ENCODE results near the gene MSL2.
"Not testable (repeated sequence)": the region's sequence is repeated elsewhere in the genome, so short reads cannot be mapped to it uniquely, and the experiment has no call there.

The MSL2 gene

DNA sequence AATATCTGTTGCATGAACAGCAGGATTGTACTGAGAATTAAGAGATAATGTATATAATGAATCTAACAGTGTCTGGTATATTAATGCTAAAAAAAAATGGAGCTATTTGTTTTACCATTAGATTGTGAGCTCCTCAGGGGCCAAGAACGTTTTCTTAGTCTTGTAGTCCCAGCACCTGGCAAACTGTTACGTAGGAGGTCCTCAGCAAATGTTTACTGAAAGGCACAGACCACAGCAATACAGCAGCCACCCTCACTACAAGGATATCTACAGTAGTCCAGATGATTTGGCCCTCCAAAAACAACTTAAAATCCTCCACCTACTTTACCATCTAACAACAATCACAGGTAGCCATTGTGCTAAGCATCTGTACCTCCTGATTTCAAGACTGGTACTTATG, 59.7 kb downstream of the MSL2 start:
- ATAC-seq = no peak
- peaks cover 4% of the 10 kb centered on the region for H3K36me3 Mint-ChIP-seq
- no peaks in the 10 kb centered on the region for H3K9me3 Mint-ChIP-seq
- DNase-seq (ENCODE audit: low spot score in 2 of 2) = no peak
- H3K27ac Mint-ChIP-seq = no peak overlapping the region
- no peak overlapping the region for H3K4me3 Mint-ChIP-seq
- H3K4me1 Mint-ChIP-seq = peaks cover 13% of the 10 kb centered on the region

GRCh38 chr3:136135039-136135802, 60.9 kb downstream of the MSL2 start:
- H3K9me3 Mint-ChIP-seq = no peaks in the 10 kb centered on the region
- H3K4me1 Mint-ChIP-seq = peaks cover 6% of the 10 kb centered on the region
- H3K4me3 Mint-ChIP-seq = no peak overlapping the region
- DNase-seq (ENCODE audit: low spot score in 2 of 2) (no peak), ATAC-seq (no peak)
- peaks cover 4% of the 10 kb centered on the region for H3K36me3 Mint-ChIP-seq
- no peak overlapping the region for H3K27ac Mint-ChIP-seq

DNA sequence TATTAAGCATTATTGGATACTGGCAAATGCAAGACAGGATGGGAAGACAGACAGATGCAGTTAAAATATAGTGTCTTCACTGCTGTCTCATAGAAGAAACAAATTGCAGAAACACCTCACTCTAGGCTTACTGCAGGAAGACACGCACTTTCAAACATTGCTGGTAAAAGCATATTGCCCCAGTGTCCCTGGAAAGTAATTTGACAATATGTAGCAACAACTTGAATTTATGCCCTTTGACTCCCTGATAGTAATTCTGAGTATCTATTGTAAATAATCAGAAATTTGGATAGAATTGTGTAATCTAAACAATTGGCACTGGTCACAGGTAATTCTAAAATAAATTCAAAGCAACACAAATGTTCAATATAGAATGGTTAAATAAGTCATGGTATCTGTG, 62.0 kb downstream of the MSL2 start:
- H3K27ac Mint-ChIP-seq = no peak overlapping the region
- H3K9me3 Mint-ChIP-seq = no peaks in the 10 kb centered on the region
- no peak for ATAC-seq
- H3K4me3 Mint-ChIP-seq = no peak overlapping the region
- H3K4me1 Mint-ChIP-seq = peaks cover 6% of the 10 kb centered on the region
- no peak for DNase-seq (ENCODE audit: low spot score in 2 of 2)
- peaks cover 4% of the 10 kb centered on the region for H3K36me3 Mint-ChIP-seq

DNA sequence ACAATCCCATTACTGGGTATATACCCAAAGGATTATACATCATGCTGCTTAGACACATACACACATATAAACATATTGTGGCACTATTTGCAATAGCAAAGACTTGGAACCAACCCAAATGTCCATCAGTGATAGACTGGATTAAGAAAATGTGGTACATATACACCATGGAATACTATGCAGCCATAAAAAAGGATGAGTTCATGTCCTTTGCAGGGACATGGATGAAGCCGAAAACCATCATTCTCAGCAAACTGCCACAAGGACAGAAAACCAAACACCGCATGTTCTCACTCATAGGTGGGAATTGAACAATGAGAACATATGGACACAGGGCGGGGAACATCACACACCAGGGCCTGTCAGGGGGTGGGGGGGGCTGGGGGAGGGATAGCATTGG, 64.5 kb downstream of the MSL2 start:
- not testable (repeated sequence) for H3K36me3 Mint-ChIP-seq; ATAC-seq; H3K27ac Mint-ChIP-seq; H3K9me3 Mint-ChIP-seq; H3K4me1 Mint-ChIP-seq; DNase-seq (ENCODE audit: low spot score in 2 of 2); H3K4me3 Mint-ChIP-seq

DNA sequence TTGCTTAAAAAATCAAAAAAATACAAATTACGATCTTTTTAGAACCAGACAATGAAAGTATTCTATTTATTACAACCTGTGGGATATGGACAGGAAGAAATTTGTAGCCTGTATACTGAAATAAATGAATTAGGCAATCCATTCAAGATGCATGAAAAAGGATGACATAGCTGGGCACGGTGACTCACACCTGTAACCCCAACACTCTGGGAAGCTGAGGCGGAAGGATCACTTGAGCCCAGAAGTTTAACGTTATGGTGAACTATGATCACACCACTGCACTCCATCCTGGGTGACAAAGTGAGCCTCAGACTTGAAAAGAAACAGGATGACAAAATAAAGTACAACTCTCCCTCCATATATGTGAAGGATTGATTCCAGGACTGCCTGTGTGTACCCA, 74.1 kb downstream of the MSL2 start:
- Mint-ChIP-seq H3K9me3 (peaks cover 4% of the 10 kb centered on the region), H3K36me3 (no peaks in the 10 kb centered on the region), H3K4me1 (no peaks in the 10 kb centered on the region), H3K4me3 (no peak overlapping the region), H3K27ac (no peak overlapping the region)
- DNase-seq (ENCODE audit: low spot score in 2 of 2) = no peak
- no peak for ATAC-seq

DNA sequence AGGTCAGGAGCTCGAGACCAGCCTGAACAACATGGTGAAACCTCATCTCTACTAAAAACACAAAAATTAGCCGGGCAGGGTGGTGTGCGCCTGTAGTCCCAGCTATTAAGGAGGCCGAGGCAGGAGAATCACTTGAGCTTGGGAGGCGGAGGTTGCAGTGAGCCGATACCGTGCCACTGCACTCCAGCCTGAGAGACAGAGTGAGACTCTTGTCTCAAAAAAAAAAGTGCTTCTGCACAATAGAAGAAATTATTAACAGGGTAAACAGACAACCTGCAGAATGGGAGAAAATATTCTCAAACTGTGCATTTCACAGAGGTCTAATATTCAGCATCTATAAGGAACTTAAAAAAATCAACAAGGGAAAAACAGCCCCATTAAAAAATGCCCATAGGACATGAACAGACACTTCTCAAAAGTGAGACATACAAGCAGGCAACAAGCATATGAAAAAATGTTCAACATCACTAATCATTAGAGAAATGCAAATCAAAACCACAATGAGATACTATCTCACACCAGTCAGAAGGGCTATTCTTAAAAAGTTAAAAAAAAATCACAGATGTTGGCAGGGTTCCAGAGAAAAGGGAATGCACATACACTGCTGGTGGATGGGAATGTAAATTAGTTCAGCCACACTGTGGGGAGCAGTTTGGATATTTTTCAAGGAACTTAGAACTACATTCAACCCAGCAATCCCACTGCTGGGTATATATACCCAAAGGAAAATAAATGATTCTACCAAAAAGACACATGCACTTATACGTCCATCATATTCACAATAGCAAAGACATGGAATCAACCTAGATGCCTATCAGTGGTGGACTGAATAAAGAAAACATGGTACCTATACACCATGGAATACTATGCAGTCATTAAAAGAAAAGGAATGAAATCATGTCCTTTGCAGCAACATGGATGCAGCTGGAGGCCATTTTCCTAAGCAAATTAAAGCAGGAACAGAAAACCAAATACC, 75.5 kb downstream of the MSL2 start:
- Mint-ChIP-seq H3K36me3 (no peaks in the 10 kb centered on the region), H3K9me3 (peaks cover 6% of the 10 kb centered on the region), H3K4me3 (no peak overlapping the region), H3K4me1 (no peaks in the 10 kb centered on the region), H3K27ac (no peak overlapping the region)
- no peak for DNase-seq (ENCODE audit: low spot score in 2 of 2)
- no peak for ATAC-seq

GRCh38 chr3:136119783-136120182, 76.4 kb downstream of the MSL2 start:
- H3K27ac Mint-ChIP-seq; H3K9me3 Mint-ChIP-seq; H3K4me1 Mint-ChIP-seq; H3K36me3 Mint-ChIP-seq; ATAC-seq; H3K4me3 Mint-ChIP-seq; DNase-seq (ENCODE audit: low spot score in 2 of 2): not testable (repeated sequence)

DNA sequence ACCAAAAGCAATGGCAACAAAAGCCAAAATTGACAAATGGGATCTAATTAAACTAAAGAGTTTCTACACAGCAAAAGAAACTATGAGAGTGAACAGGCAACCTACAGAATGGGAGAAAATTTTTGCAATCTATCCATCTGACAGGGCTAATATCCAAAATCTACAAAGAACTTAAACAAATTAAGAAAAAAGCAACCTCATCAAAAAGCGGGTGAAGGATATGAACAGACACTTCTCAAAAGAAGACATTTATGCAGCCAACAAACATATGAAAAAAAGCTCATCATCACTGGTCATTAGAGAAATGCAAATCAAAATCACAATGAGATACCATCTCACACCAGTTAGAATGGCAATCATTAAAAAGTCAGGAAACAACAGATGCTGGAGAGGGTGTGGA, 76.8 kb downstream of the MSL2 start:
- not testable (repeated sequence) for DNase-seq (ENCODE audit: low spot score in 2 of 2); H3K27ac Mint-ChIP-seq; H3K36me3 Mint-ChIP-seq; H3K9me3 Mint-ChIP-seq; ATAC-seq; H3K4me1 Mint-ChIP-seq; H3K4me3 Mint-ChIP-seq

- Mint-ChIP-seq H3K27ac (no peak overlapping the region), H3K9me3 (peaks cover 6% of the 10 kb centered on the region), H3K36me3 (no peaks in the 10 kb centered on the region), H3K4me3 (no peak overlapping the region), H3K4me1 (peaks cover 7% of the 10 kb centered on the region)
- DNase-seq (ENCODE audit: low spot score in 2 of 2) (no peak), ATAC-seq (no peak)
Measured at GRCh38 chr3:136114421-136114820, 81.7 kb downstream of the MSL2 start.

- ATAC-seq (no peak), DNase-seq (ENCODE audit: low spot score in 2 of 2) (no peak)
- no peak overlapping the region for H3K27ac Mint-ChIP-seq
- H3K4me3 Mint-ChIP-seq = no peak overlapping the region
- H3K9me3 Mint-ChIP-seq = no peaks in the 10 kb centered on the region
- no peaks in the 10 kb centered on the region for H3K36me3 Mint-ChIP-seq
- H3K4me1 Mint-ChIP-seq = peaks cover 9% of the 10 kb centered on the region
Measured at GRCh38 chr3:136110481-136110880, 85.7 kb downstream of the MSL2 start.

- Mint-ChIP-seq H3K27ac (no peak overlapping the region), H3K4me3 (no peak overlapping the region), H3K4me1 (peaks cover 9% of the 10 kb centered on the region), H3K36me3 (no peaks in the 10 kb centered on the region), H3K9me3 (no peaks in the 10 kb centered on the region)
- peak; percentile 70 for ATAC-seq
- no peak for DNase-seq (ENCODE audit: low spot score in 2 of 2)
Measured at GRCh38 chr3:136109499-136109898, 86.6 kb downstream of the MSL2 start.

DNA sequence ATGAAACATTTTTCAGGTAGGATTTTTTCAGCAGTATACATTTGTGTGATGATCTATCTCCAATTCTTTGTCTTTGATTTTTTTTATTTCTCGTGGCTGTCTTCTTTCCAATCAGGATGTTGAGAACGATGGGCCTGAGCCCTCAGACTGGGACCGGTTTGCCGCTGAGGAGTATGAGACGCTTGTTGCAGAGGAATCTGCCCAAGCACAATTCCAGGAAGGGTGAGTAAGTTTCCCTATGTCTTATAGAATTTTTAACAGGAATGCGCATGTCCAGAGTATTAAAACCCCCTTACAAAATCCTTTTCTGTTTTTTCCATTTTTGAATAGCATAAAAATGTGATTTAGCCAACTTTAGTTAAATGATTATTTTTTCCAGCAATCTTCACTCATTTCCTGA, 90.0 kb downstream of the MSL2 start:
- ATAC-seq (no peak), DNase-seq (ENCODE audit: low spot score in 2 of 2) (no peak)
- Mint-ChIP-seq H3K36me3 (no peaks in the 10 kb centered on the region), H3K9me3 (no peaks in the 10 kb centered on the region), H3K4me1 (peaks cover 9% of the 10 kb centered on the region), H3K27ac (no peak overlapping the region), H3K4me3 (no peak overlapping the region)

GRCh38 chr3:136105044-136105443, 91.1 kb downstream of the MSL2 start:
- H3K4me3 Mint-ChIP-seq = no peak overlapping the region
- no peaks in the 10 kb centered on the region for H3K9me3 Mint-ChIP-seq
- H3K36me3 Mint-ChIP-seq = no peaks in the 10 kb centered on the region
- no peak overlapping the region for H3K27ac Mint-ChIP-seq
- peaks cover 8% of the 10 kb centered on the region for H3K4me1 Mint-ChIP-seq
- no peak for DNase-seq (ENCODE audit: low spot score in 2 of 2)
- ATAC-seq = no peak

Measured in stimulated activated effector memory CD8-positive, alpha-beta T cell treated with anti-CD3 and anti-CD28 coated beads, Interleukin-12 subunit alpha, Interleukin-12 subunit beta, amount 100 ng/mL, for 72 hours (primary cell).